Activated CD4-positive, CD25-positive, alpha-beta regulatory T cell treated with anti-CD3 and anti-CD28 coated beads, Interleukin-2, amount 50 U/mL, for 24 hours (primary cell): Measurements from ENCODE around the gene SLC24A3.

Source experiments
- ATAC-seq, 2 donors: fragments of 150-1000 bp; cut with Tn5 transposase; one replicate each; pipeline ENCODE4 v1.10.0; 2021; ENCODE audit warnings: mild to moderate bottlenecking in 1 of 2, moderate library complexity in 1 of 2

SLC24A3 gene

GRCh38 chr20:19396460-19397081 is 184.1 kb downstream of the SLC24A3 start:
- no peak for ATAC-seq

GRCh38 chr20:19397226-19397625 is 184.8 kb downstream of the SLC24A3 start:
- no peak for ATAC-seq

GRCh38 chr20:19397666-19398065 is 185.2 kb downstream of the SLC24A3 start:
- ATAC-seq, result no peak

- ATAC-seq, result no peak
These were observed 188.7 kb downstream of the SLC24A3 start for GRCh38 chr20:19401096-19401495.

- no peak for ATAC-seq
These were observed 191.1 kb downstream of the SLC24A3 start for GRCh38 chr20:19403549-19403948.

- ATAC-seq, result no peak
These were observed 192.4 kb downstream of the SLC24A3 start for GRCh38 chr20:19404826-19405225.

- ATAC-seq, result no peak
These were observed 193.5 kb downstream of the SLC24A3 start for GRCh38 chr20:19405958-19406357.

- no peak for ATAC-seq
These were observed 193.9 kb downstream of the SLC24A3 start for GRCh38 chr20:19406381-19406780.

- no peak for ATAC-seq
These were observed 194.8 kb downstream of the SLC24A3 start for GRCh38 chr20:19407196-19407595.

- no peak for ATAC-seq
These were observed 195.3 kb downstream of the SLC24A3 start for GRCh38 chr20:19407736-19408135.

- ATAC-seq, result no peak
These were observed 196.5 kb downstream of the SLC24A3 start for GRCh38 chr20:19408971-19409370.

GRCh38 chr20:19411811-19412210 is 199.4 kb downstream of the SLC24A3 start:
- no peak for ATAC-seq

- ATAC-seq, result no peak
These were observed 199.8 kb downstream of the SLC24A3 start for GRCh38 chr20:19412254-19412653.

- ATAC-seq, result no peak
These were observed 202.2 kb downstream of the SLC24A3 start for GRCh38 chr20:19414600-19414999.

GRCh38 chr20:19415786-19416185 is 203.3 kb downstream of the SLC24A3 start:
- no peak for ATAC-seq

- no peak for ATAC-seq
These were observed 204.2 kb downstream of the SLC24A3 start for GRCh38 chr20:19416627-19417026.

- ATAC-seq, result no peak
These were observed 207.0 kb downstream of the SLC24A3 start for GRCh38 chr20:19419396-19419795.

- ATAC-seq, result no peak
These were observed 210.9 kb downstream of the SLC24A3 start for GRCh38 chr20:19423097-19423899.

- ATAC-seq, result no peak
These were observed 211.6 kb downstream of the SLC24A3 start for GRCh38 chr20:19423900-19424620.

GRCh38 chr20:19426356-19426755 is 213.9 kb downstream of the SLC24A3 start:
- no peak for ATAC-seq

- ATAC-seq, result no peak
These were observed 215.0 kb downstream of the SLC24A3 start for GRCh38 chr20:19427480-19427879.

GRCh38 chr20:19427913-19428312 is 215.5 kb downstream of the SLC24A3 start:
- no peak for ATAC-seq

GRCh38 chr20:19428324-19428723 is 215.9 kb downstream of the SLC24A3 start:
- no peak for ATAC-seq

- no peak for ATAC-seq
These were observed 217.1 kb downstream of the SLC24A3 start for GRCh38 chr20:19429538-19429937.
